ENCODE data around the gene ATOH7. TPM values are rescaled to one million over a fixed set of nuclear protein-coding genes. Genes with fewer than 3 reads are reported as not detected.
"Not testable (repeated sequence)": the region's sequence is repeated elsewhere in the genome, so short reads cannot be mapped to it uniquely, and the experiment has no call there.

Gene ATOH7
- total RNA-seq, 1 experiment from 2014 or later, result 0.54 TPM

DNA sequence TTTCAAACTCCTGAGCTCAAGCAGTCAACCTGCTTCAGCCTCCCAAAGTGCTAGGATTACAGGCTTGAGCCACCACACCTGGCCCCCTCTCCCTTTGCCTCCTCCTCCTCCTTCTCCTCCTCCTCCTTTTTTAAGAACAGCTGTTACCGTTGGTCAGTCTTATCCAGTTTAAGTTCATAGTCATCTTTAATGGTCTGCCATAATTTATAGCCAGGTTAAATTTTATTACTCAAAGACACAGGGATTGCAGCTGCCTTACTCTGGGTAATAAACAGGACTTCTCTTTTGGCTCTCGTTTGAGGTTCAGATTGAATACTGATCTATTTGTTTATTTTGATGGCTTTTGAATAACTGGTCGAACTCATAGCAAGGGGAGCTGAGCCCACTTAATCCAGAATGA is 35.2 kb downstream of the ATOH7 start:
- intact Hi-C loops (cut with micrococcal nuclease; ENCODE audit: unreplicated experiment), result no loop called here
- H3K9me3 ChIP-seq, result peaks cover 4% of the 10 kb centered on the region; the same call in 1 of the 2 replicates
- TF ChIP-seq, protein P1, sequence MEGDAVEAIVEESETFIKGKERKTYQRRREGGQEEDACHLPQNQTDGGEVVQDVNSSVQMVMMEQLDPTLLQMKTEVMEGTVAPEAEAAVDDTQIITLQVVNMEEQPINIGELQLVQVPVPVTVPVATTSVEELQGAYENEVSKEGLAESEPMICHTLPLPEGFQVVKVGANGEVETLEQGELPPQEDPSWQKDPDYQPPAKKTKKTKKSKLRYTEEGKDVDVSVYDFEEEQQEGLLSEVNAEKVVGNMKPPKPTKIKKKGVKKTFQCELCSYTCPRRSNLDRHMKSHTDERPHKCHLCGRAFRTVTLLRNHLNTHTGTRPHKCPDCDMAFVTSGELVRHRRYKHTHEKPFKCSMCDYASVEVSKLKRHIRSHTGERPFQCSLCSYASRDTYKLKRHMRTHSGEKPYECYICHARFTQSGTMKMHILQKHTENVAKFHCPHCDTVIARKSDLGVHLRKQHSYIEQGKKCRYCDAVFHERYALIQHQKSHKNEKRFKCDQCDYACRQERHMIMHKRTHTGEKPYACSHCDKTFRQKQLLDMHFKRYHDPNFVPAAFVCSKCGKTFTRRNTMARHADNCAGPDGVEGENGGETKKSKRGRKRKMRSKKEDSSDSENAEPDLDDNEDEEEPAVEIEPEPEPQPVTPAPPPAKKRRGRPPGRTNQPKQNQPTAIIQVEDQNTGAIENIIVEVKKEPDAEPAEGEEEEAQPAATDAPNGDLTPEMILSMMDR (IDR thresholded peaks at IDR 0.05; ENCODE audit: insufficient read depth in 1 of 2, low read depth in 1 of 2, low read length in 1 of 2, severe bottlenecking in 1 of 2, unreplicated experiment in 1 of 2), result no peak
- no peak overlapping the region for H3K4me3 ChIP-seq (ENCODE audit: low read depth, low read length)
- Mint-ChIP-seq H3K36me3 (ENCODE audit: insufficient read depth, unreplicated experiment) (no peaks in the 10 kb centered on the region), H3K4me1 (ENCODE audit: low read depth, unreplicated experiment) (no peaks in the 10 kb centered on the region), H3K9me3 (ENCODE audit: unreplicated experiment) (peaks cover 6% of the 10 kb centered on the region), H3K27me3 (ENCODE audit: insufficient read depth, unreplicated experiment) (peaks cover 41% of the 10 kb centered on the region), H3K27ac (ENCODE audit: unreplicated experiment) (no peak overlapping the region), H3K4me3 (ENCODE audit: unreplicated experiment) (no peak overlapping the region)
- H3K36me3 ChIP-seq (ENCODE audit: control insufficient read depth, insufficient read depth, low read length), result no peaks in the 10 kb centered on the region
- no peak for DNase-seq
- no peaks in the 10 kb centered on the region for H3K4me1 ChIP-seq
- ChIA-PET CTCF (interaction anchor here (1.8 kb wide), 1 partner anchor 16 kb away, joined by 10 read pairs; no protein-coding TSS in a partner anchor), POLR2A (no interaction called here)
- BruUV-seq (replicated peaks), result no TSS peak
- H3K27me3 ChIP-seq (replicated peaks; ENCODE audit: control insufficient read depth, insufficient read depth, low read length), result no peaks in the 10 kb centered on the region

GRCh38 chr10:68195776-68196175 is 36.1 kb downstream of the ATOH7 start:
- H3K27ac Mint-ChIP-seq (ENCODE audit: unreplicated experiment); POLR2A ChIA-PET; H3K9me3 Mint-ChIP-seq (ENCODE audit: unreplicated experiment); H3K9me3 ChIP-seq; H3K4me1 Mint-ChIP-seq (ENCODE audit: low read depth, unreplicated experiment); BruUV-seq (replicated peaks); H3K4me1 ChIP-seq; H3K36me3 Mint-ChIP-seq (ENCODE audit: insufficient read depth, unreplicated experiment); intact Hi-C loops (cut with micrococcal nuclease; ENCODE audit: unreplicated experiment); H3K4me3 ChIP-seq (ENCODE audit: low read depth, low read length); H3K36me3 ChIP-seq (ENCODE audit: control insufficient read depth, insufficient read depth, low read length); H3K27me3 ChIP-seq (replicated peaks; ENCODE audit: control insufficient read depth, insufficient read depth, low read length); H3K4me3 Mint-ChIP-seq (ENCODE audit: unreplicated experiment); DNase-seq: not testable (repeated sequence)
- peaks cover 40% of the 10 kb centered on the region for H3K27me3 Mint-ChIP-seq (ENCODE audit: insufficient read depth, unreplicated experiment)
- CTCF ChIA-PET, result interaction anchor here (1.8 kb wide), 1 partner anchor 17 kb away, joined by 10 read pairs; no protein-coding TSS in a partner anchor

DNA sequence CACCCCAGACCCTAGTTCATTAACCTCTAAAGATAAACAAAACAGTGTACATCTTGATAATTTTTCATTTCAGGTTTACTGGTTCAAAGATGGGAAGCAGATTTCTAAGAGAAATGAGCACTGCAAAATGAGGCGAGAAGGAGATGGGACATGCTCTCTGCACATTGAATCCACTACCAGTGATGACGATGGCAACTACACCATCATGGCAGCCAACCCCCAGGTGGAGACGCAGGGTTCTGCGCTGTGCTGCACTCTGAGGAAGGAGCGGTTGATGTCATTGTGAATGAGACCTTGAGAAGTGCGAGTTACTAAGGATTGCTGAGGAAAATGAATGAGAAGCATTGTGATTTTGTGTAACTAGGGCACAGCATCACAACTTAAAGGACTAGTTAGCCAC is 37.6 kb downstream of the ATOH7 start:
- peaks cover 38% of the 10 kb centered on the region for H3K27me3 Mint-ChIP-seq (ENCODE audit: insufficient read depth, unreplicated experiment)
- TF ChIP-seq, protein P1 (IDR thresholded peaks at IDR 0.05; ENCODE audit: insufficient read depth in 1 of 2, low read depth in 1 of 2, low read length in 1 of 2, severe bottlenecking in 1 of 2, unreplicated experiment in 1 of 2), result peak; percentile 3 to 12

DNA sequence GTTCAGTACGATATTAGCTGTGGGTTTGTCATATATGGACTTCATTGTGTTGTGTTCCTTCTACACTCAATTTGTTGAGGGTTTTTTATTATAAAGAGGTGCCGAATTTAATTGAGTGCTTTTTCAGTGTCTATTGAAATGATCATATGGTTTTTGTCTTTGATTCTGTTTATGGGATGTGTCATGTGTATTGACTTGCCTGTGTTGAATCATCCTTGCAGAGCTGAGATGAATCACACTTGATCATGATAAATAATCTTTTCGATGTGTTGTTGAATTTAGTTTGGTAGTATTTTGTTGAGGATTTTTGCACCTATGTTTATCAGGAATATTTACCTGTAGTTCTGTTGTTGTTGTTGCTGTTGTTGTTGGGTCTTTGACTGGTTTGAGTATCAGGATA is 39.8 kb downstream of the ATOH7 start:
- Mint-ChIP-seq H3K27me3 (ENCODE audit: insufficient read depth, unreplicated experiment) (peaks cover 32% of the 10 kb centered on the region), H3K4me1 (ENCODE audit: low read depth, unreplicated experiment) (no peaks in the 10 kb centered on the region), H3K9me3 (ENCODE audit: unreplicated experiment) (peaks cover 9% of the 10 kb centered on the region), H3K4me3 (ENCODE audit: unreplicated experiment) (no peak overlapping the region), H3K27ac (ENCODE audit: unreplicated experiment) (no peak overlapping the region), H3K36me3 (ENCODE audit: insufficient read depth, unreplicated experiment) (no peaks in the 10 kb centered on the region)
- CTCF ChIA-PET, result no interaction called here
- Histone ChIP-seq H3K4me1 (no peaks in the 10 kb centered on the region), H3K36me3 (ENCODE audit: control insufficient read depth, insufficient read depth, low read length) (no peaks in the 10 kb centered on the region), H3K9me3 (peaks cover 7% of the 10 kb centered on the region; the same call in 1 of the 2 replicates), H3K4me3 (ENCODE audit: low read depth, low read length) (no peak overlapping the region), H3K27me3 (replicated peaks; ENCODE audit: control insufficient read depth, insufficient read depth, low read length) (no peaks in the 10 kb centered on the region)
- no peak for DNase-seq
- intact Hi-C loops (cut with micrococcal nuclease; ENCODE audit: unreplicated experiment), result no loop called here
- TF ChIP-seq, protein P1 (IDR thresholded peaks at IDR 0.05; ENCODE audit: insufficient read depth in 1 of 2, low read depth in 1 of 2, low read length in 1 of 2, severe bottlenecking in 1 of 2, unreplicated experiment in 1 of 2), result no peak
- POLR2A ChIA-PET, result no interaction called here
- no TSS peak for BruUV-seq (replicated peaks)

More for the DNA sequence above, 37.6 kb downstream of the ATOH7 start:
- intact Hi-C loops (cut with micrococcal nuclease; ENCODE audit: unreplicated experiment), result no loop called here
- Histone ChIP-seq H3K9me3 (peaks cover 7% of the 10 kb centered on the region; the same call in 1 of the 2 replicates), H3K36me3 (ENCODE audit: control insufficient read depth, insufficient read depth, low read length) (no peaks in the 10 kb centered on the region), H3K4me1 (no peaks in the 10 kb centered on the region), H3K27me3 (replicated peaks; ENCODE audit: control insufficient read depth, insufficient read depth, low read length) (no peaks in the 10 kb centered on the region), H3K4me3 (ENCODE audit: low read depth, low read length) (no peak overlapping the region)
- H3K36me3 Mint-ChIP-seq (ENCODE audit: insufficient read depth, unreplicated experiment), result no peaks in the 10 kb centered on the region
- H3K4me3 Mint-ChIP-seq (ENCODE audit: unreplicated experiment), result no peak overlapping the region
- H3K27ac Mint-ChIP-seq (ENCODE audit: unreplicated experiment), result no peak overlapping the region
- POLR2A ChIA-PET, result no interaction called here
- CTCF ChIA-PET, result no interaction called here
- no TSS peak for BruUV-seq (replicated peaks)
- H3K9me3 Mint-ChIP-seq (ENCODE audit: unreplicated experiment), result peaks cover 9% of the 10 kb centered on the region
- no peak for DNase-seq
- H3K4me1 Mint-ChIP-seq (ENCODE audit: low read depth, unreplicated experiment), result no peaks in the 10 kb centered on the region
